Epithelial cell of proximal tubule (primary cell): ENCODE measurements around the gene GALNT12. TPM values are rescaled to one million over a fixed set of nuclear protein-coding genes. Genes with fewer than 3 reads are reported as not detected.
A peak's percentile ranks its signal among the peaks of the same experiment; 100 is the strongest.

ENCODE experiments used
- DNase-seq: peaks from one replicate; pipeline ENCODE4 v3.0.0-alpha.2; 2011; ENCODE audit warnings: low read depth
- H3K4me3 ChIP-seq: 2 replicates; pipeline ENCODE4 v1.5.1; 2011; ENCODE audit warnings: low read depth, mild to moderate bottlenecking, low read length
- total RNA-seq: library from RNA; depleted of rRNA; stranded (reverse); fragments of >200 nt; gene quantifications from 2 replicates; pipeline ENCODE4 v1.2.3, GENCODE V29; 2015
- TF ChIP-seq, protein P1 (sequence below): conservative IDR thresholded peaks from 2 replicates; pipeline ENCODE4 v1.5.1; 2012; ENCODE audit warnings: low read depth, mild to moderate bottlenecking, low read length

The GALNT12 gene
- total RNA-seq, 1 donor from 2014 or later: 19.5 TPM

DNA sequence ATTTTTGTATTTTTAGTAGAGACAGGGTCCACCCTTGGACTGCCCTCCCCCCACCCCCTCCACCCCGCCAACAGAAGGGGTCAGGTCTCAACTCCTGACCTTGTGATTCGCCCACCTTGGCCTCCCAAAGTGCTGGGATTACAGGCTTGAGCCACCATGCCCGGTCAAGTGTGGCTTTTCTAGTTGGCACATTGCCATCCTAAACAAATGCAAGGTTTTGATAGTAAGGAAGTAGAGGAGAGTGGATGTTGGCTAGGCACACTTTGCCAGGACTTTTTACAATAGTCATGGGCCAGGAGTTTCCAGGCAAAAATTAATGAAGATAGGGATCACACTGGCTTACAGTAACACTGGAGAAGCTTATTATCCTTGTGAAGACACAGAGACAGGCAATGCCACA is 62.4 kb downstream of the GALNT12 start:
- TF ChIP-seq, protein P1, sequence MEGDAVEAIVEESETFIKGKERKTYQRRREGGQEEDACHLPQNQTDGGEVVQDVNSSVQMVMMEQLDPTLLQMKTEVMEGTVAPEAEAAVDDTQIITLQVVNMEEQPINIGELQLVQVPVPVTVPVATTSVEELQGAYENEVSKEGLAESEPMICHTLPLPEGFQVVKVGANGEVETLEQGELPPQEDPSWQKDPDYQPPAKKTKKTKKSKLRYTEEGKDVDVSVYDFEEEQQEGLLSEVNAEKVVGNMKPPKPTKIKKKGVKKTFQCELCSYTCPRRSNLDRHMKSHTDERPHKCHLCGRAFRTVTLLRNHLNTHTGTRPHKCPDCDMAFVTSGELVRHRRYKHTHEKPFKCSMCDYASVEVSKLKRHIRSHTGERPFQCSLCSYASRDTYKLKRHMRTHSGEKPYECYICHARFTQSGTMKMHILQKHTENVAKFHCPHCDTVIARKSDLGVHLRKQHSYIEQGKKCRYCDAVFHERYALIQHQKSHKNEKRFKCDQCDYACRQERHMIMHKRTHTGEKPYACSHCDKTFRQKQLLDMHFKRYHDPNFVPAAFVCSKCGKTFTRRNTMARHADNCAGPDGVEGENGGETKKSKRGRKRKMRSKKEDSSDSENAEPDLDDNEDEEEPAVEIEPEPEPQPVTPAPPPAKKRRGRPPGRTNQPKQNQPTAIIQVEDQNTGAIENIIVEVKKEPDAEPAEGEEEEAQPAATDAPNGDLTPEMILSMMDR: no peak
- no peak overlapping the region for H3K4me3 ChIP-seq
- no peak for DNase-seq

DNA sequence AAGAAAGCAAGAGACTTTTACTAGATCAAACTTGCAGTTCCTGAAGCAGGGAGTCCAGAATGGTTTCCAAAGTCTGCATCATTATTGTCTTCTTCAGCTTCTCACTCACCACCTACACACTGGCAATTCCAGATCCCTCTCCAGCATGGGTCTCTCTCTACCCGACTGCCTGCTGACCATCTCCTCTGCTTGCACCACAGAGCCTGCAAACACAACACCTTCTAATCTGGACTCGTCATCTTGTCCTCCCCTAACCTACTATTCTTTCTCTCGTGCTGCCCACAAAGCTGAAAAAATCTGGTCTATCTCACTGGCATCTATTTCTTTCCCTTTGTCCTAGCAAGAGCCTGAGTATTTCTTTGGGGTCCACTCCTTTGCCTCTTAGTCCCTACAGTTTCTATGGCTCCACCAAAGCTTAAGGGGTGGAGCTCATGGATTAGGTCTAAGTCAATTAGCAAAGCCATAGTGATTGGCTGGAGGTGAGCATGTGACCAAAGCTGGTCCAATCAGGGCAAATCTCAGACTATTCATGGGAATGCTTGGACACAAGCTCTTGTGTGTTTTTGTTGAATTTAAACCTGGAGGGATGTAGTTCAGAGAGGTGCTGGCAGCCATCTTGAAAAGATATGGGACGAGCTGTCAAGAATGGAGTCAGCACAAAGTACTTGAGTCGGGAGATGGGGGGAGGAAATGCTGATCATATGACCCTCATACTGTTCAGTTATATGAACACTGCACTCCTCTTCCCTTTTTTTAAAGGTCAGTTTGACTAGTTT is 63.5 kb downstream of the GALNT12 start:
- DNase-seq: no peak
- no peak overlapping the region for H3K4me3 ChIP-seq
- TF ChIP-seq, protein P1: no peak

DNA sequence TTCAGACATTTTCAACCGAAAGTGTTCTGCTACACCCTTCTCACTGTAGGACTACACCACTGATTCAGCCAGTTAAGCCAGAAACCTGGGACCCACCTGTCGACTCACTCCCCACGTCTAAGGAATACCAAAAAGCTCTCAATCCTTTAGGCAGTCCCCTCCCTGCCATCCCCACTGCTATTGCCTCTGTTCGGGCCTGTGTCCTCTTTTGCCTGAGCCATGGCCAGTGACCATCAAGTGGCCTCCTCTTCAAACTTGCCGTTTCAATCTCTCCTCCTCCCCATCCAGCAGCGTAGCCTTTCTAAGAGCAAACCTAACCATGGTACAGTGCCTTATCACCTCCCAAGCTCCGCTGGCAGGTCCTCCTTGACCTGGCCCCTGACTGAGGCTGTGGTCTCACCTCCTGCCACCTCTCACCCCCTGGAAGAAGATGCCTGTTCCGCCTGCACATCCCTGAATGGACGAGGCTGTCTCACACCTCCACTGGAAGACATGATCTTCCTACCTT is 64.1 kb downstream of the GALNT12 start:
- H3K4me3 ChIP-seq: no peak overlapping the region

DNA sequence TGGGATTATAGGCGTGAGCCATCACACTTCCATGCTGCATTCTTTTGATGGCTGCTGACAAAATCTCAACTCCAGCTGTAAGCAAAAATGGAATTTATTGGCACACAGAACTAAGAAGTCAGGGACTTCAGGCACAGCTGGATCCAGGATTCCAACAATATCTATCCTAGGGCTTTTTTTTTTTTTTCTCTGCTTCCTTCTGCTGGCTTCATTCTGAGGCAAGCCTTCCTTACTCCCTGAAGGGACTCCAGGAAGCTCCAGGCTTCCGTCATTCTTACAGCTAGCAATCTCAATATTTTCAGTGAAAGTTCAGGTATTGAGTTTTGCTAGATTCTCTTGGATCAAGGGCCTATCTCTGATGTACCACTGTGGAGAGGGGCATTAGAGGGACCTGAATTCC is 66.1 kb downstream of the GALNT12 start:
- DNase-seq: no peak
- H3K4me3 ChIP-seq: no peak overlapping the region
- TF ChIP-seq, protein P1: no peak

More for the DNA sequence above, 64.1 kb downstream of the GALNT12 start:
- TF ChIP-seq, protein P1: no peak
- no peak for DNase-seq

DNA sequence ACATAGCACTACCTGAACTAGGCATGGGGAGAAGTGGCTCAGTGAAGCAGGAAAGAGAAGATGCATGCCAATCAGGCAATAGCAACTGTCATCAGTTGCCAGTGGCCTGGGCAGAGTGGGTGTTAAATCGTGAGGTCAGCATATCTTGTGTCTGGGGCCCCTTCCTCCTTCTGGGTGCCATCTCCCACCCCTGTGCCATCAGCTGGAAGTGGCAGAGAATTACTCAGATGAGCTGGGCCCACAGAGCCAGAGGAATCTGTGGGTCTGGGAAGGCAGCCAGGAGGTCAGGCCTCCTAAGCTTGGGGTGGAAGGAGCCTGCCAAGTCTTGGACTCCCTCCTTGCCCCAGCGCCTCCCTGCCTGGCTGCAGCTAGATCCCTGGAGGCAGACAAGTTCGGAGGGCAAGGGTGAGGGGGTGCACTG is 66.5 kb downstream of the GALNT12 start:
- H3K4me3 ChIP-seq: no peak overlapping the region
- TF ChIP-seq, protein P1: peak; percentile 0
- no peak for DNase-seq

DNA sequence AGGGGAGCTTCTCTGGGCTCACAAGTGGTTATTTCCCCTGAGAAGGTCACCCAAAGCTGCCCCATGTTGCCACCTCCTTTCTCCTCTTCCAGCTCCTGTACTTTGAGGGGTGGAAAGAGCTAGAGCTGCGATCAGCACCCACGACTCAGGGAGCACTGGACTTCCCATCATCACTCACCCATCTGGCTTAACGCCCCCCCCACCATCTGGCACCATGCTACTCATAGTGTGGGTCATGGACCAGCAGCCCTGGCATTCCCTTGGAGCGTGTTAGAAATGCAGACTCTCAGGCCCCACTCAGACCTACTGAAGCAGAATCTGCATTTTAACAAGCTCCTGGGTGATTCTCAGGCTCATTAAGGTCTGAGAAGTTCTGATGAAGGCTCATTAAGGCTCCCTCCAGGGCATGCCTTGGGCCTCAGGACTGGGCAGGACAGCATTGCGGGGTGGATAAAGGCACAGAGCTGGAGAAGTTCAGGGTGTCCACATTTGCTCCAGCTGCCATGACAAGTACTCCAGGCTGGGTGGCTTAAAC is 67.3 kb downstream of the GALNT12 start:
- TF ChIP-seq, protein P1: no peak
- no peak overlapping the region for H3K4me3 ChIP-seq
- no peak for DNase-seq
